ENCODE results near the gene ANKRD30A.
"Not testable (repeated sequence)": the region's sequence is repeated elsewhere in the genome, so short reads cannot be mapped to it uniquely, and the experiment has no call there.

The ANKRD30A gene, protein sequence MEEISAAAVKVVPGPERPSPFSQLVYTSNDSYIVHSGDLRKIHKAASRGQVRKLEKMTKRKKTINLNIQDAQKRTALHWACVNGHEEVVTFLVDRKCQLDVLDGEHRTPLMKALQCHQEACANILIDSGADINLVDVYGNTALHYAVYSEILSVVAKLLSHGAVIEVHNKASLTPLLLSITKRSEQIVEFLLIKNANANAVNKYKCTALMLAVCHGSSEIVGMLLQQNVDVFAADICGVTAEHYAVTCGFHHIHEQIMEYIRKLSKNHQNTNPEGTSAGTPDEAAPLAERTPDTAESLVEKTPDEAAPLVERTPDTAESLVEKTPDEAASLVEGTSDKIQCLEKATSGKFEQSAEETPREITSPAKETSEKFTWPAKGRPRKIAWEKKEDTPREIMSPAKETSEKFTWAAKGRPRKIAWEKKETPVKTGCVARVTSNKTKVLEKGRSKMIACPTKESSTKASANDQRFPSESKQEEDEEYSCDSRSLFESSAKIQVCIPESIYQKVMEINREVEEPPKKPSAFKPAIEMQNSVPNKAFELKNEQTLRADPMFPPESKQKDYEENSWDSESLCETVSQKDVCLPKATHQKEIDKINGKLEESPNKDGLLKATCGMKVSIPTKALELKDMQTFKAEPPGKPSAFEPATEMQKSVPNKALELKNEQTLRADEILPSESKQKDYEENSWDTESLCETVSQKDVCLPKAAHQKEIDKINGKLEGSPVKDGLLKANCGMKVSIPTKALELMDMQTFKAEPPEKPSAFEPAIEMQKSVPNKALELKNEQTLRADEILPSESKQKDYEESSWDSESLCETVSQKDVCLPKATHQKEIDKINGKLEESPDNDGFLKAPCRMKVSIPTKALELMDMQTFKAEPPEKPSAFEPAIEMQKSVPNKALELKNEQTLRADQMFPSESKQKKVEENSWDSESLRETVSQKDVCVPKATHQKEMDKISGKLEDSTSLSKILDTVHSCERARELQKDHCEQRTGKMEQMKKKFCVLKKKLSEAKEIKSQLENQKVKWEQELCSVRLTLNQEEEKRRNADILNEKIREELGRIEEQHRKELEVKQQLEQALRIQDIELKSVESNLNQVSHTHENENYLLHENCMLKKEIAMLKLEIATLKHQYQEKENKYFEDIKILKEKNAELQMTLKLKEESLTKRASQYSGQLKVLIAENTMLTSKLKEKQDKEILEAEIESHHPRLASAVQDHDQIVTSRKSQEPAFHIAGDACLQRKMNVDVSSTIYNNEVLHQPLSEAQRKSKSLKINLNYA (N-terminal part only)

GRCh38 chr10:37125191-37125732 is at the start of gene ANKRD30A:
TSS of gene ANKRD30A (plus strand) at chr10:37125598. CDS start at chr10:37125788, 190 bp downstream.
- no peak for DNase-seq

DNA sequence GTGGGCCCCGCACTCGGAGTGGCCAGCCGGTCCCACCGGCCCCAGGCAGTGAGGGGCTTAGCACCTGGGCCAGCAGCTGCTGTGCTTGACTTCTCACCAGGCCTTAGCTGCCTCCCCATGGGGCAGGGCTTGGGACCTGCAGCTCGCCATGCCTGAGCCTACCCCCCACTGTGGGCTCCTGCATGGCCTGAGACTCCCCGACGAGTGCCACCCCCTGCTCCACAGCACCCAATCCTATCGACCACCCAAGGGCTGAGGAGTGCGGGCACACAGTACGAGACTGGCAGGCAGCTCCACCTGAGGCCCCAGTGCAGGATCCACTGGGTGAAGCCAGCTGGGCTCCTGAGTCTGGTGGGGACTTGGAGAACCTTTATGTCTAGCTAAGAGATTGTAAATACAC is 49.3 kb upstream of the ANKRD30A start:
- DNase-seq: not testable (repeated sequence)

DNA sequence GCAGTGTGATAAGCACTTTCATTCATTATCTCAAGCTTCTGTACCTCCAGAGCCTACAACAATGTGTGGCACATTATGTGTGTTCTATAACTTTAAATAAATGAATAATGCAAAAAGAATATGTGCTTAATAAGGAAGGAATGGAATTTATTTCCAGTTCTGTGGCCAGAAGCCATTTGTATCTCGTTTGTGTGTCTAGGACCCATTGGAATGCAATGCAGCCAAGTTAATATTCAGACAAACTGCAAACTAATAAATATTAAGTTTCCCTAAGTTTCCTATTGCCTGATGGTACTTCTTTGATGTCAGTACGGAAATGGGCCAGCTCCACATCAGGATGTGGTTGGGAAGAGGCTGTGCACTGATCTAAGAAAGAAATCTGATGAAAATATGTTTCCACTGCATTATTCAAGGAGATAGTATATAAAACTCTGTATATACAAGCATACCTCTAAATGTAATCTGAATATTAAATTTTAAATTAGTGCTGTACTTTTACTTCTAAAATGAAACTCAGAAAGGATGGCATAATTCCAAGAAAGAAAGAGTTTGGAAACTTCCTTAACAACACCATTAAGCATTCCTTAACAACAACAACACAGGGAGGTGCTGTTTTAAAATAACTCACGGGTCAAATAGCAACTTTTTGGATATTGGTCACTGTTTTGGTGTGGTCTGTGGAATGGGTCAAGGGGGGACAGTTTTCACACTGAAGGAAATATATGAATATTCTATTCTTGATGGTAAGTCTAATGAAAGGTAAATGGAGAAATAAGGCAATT is 29.4 kb upstream of the ANKRD30A start:
- DNase-seq: no peak

GRCh38 chr10:37101261-37101660 is 24.1 kb upstream of the ANKRD30A start:
- DNase-seq: no peak

DNA sequence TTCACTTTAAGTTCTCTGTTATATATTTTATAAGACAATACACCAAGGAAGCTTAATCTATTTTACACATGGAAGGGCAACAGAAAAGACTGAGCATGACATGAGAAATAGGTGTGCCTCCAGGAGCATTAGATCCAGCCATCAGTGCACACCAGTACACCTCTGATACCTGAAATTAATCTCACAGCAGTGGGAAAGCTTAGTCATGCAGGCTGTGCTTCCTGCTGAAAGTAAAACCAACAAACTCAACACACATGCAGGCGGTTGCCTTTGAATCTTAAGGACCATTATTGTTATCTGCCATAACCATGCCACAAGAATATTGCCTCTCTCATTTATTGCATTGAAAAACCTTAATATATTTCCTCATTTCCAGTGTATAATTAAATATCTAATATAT is 16.4 kb upstream of the ANKRD30A start:
- DNase-seq: no peak

GRCh38 chr10:37124532-37124931 is 866 bp upstream of the ANKRD30A start:
- DNase-seq: no peak

- no peak for DNase-seq
These were observed 523 bp downstream of the ANKRD30A start for GRCh38 chr10:37125921-37126320.

- DNase-seq: no peak
These were observed 21.0 kb downstream of the ANKRD30A start for GRCh38 chr10:37146443-37146842.

DNA sequence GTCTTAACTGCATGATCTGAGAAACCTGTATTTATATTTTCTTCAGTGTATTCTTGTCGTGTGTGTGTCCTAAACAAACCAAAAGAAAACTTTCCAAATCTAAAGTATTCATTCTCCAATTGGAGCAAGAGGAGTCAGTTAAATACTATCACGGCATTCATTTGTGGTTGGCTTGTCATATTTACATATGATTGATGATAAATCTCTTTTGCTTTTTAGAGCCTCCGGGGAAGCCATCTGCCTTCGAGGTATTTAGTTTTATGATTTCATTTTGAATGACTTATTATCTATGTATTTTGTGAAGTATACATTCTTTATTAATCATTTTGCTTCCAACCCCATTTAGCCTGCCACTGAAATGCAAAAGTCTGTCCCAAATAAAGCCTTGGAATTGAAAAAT is 37.0 kb downstream of the ANKRD30A start:
- not testable (repeated sequence) for DNase-seq

DNA sequence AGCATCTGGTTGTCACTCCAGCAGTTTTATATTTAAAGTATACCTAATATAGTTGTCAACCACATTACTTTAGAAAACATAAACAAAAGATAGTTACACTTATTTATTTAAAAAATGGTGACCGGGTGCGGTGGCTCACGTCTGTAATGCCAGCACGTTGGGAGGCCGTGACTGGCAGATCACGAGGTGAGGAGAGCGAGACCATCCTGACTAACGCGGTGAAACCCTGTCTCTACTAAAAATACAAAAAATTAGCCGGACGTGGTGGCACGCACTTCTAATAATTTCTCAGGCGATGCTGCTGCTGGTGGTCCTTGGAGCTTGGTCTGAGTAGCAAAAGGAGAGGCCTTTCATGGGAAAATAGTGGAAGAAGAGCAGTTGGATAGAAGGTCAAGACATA is 46.5 kb downstream of the ANKRD30A start:
- not testable (repeated sequence) for DNase-seq

DNA sequence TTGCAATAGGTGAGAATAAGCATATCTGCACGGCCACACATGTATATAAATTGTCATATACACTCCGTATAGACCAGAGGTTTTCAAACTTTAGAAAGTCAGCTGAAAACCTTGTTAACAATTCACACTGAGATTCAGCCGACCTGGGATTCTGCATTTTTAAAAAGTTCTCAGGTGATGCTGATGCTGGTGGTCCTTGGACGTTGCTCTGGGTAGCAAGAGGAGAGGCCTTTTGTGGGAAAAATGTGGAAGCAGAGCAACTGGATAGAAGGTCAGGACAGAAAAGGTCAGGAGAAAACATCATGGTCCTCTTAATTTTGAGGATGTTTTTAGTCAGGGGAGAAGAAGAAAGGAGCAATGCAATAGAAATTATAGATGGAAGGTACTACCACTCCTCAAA is 52.9 kb downstream of the ANKRD30A start:
- DNase-seq: not testable (repeated sequence)

DNA sequence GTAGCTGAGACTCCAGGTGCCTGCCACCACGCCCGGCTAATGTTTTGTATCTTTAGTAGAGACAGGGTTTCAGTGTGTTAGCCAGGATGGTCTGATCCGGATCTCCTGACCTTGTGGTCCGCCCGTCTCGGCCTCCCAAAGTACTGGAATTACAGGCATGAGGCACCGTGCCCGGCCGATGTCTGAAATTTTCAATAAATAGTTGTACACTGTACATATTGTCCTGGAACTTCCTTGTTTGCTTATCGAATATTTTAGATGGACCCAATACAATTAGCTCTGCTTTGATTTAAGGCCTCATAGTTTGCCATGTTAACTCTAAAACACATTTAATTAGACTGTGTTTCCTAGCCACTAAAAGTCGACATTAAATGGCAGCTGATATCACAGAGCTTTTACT is 57.3 kb downstream of the ANKRD30A start:
- DNase-seq: not testable (repeated sequence)

GRCh38 chr10:37206132-37206531 is 80.7 kb downstream of the ANKRD30A start:
- DNase-seq: no peak

- no peak for DNase-seq
These were observed 95.5 kb downstream of the ANKRD30A start for GRCh38 chr10:37220866-37221265.

DNA sequence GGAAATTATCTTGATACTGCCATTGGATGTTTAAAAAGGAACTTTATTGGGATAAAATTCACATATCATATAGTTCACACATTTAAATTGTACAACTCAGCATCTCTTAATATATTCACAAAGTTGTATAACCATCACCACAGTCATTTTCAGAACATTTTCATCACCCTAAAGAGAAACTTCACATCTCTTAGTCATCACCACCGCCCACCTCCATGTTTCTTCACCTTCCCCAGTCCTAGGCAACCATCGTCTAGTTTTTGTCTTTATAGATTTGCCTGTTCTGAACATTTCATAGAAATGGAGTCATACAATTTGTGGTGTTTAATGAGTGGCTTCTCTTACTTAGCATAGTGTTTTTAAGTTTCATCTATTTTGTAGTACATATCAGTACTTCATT is 96.6 kb downstream of the ANKRD30A start:
- DNase-seq: no peak

DNA sequence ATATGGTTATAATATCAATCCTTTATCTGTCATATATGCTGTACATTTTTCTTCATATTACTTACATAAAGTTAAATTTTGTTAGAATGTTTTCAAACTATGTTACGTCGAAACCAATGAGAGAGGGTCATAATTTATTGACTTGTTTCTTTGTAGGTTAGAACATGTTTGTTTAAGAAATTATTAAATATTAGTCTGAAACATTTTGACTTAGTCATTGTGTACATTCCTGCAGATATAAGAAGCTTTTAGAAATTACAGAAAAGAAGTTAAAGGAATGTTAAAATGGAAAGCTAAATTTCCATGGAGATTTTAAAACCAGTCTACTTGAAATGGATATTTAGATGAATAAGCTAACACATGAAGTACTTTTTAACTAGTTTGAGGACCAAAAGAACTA is 99.8 kb downstream of the ANKRD30A start:
- DNase-seq: no peak

DNA sequence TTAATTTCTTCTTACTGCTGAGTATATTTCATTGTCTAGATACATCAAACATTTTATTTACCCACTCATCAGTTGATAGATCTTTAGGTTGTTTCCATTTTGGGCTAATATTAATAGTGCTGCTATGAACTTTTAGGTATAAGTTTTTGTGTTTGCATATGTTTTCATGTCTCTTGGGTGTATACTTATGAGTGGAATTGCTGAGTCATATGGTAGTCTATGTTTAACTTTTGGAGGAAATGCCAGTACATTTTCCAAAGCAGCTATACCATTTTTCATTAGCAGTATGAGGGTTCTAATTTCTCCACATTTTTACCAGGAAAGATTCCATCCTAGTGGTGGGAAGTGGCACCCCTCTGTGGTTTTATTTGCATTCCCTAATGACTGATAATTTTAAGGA is 101.1 kb downstream of the ANKRD30A start:
- DNase-seq: no peak

DNA sequence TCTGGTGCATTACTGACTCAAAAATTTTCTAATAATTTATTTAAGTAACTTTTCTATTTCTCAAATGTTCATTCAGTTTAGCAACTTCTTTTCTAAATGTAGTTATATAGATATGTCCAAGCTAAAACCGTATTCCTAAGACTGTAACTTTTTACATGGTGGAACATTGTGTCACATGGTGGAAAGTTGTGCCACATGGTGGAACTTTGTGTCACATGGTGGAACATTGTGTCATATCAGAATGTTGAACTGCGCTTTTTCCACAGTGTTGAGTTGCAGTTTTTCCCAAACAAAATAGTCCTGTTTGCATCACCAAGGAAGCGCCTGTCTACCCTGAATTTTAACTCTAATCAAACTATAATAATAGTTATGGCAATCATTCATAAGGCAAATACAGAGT is 109.3 kb downstream of the ANKRD30A start:
- no peak for DNase-seq

- DNase-seq: no peak
These were observed 110.7 kb downstream of the ANKRD30A start for GRCh38 chr10:37236093-37236492.

DNA sequence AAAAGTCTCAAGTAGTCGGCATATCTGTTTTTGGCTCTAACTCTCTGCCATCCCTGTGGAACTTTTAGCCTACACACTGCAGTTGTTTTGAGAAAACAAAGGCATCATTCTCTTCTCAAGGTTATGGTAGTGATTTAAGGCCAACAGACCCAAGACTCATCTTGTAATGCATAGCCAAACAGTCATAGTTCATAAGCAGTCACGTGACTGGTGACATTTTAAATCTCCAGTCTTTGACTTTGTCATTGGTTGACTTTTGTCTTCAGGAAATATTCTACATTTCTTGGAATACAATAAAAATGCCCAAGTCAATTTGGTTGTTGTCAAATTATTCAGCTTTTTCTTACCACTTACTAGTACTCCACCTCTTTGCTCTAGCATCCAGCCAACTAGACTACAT is 114.8 kb downstream of the ANKRD30A start:
- DNase-seq: no peak

DNA sequence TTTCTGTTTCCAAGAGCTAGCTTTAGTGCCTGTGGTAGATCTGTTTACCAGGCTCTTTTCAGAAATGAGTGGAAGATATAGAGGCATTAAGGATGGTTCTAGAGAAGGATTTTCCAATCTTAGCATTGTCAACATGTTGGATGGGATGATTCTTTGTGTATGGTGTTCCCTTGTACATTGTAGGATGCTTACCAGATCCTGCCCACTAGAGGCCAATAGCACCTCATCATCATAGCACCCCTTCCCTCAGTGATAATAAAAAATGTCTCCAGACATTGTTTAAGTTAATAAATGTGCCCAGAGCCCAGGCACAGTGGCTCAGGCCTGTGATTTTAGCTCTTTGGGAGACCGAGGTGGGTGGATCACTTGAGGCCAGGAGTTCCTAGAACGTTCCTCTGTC is 121.2 kb downstream of the ANKRD30A start:
- DNase-seq: no peak

DNA sequence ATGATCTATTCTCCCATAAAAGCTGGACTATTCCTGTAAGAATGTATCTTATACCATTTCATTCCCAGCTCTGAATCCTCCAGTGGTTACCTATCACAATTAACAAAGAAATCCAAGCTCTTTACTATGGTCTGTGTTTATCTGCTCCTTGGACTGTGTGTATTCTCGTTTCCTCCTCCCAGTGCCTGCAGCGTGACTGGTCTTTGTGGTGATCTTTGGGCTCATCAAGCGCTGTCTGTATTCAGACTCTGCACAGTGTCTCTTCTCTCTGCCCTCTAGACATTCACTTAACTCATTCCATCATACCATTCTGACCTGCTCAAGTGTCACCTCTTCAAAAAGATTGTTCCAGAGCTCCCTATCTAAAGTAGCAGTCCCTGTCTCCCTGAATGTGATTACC is 130.4 kb downstream of the ANKRD30A start:
- not testable (repeated sequence) for DNase-seq
